ENCODE data around the gene DHH.
A peak's percentile ranks its signal among the peaks of the same experiment; 100 is the strongest.

DHH gene

DNA sequence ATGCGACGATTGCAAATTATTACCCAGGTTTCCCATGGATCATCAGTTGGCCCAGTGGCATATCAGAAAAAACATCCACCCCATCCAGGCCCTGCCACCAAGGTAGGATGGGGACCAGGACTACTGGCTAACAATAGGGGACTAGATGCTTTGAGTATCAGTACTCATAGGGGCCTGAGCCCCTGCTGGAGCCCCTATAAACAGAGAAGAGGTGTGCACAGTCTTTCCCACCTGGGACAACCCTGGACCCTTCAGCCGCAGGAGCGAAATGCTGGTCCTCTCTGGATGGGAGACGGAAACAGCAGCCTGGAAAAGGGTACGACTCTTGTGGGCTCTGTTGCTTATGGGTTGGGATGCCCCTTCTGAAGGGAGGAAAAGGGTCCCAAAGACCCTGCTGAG, 5.7 kb downstream of the DHH start:
- TF ChIP-seq, protein P1, sequence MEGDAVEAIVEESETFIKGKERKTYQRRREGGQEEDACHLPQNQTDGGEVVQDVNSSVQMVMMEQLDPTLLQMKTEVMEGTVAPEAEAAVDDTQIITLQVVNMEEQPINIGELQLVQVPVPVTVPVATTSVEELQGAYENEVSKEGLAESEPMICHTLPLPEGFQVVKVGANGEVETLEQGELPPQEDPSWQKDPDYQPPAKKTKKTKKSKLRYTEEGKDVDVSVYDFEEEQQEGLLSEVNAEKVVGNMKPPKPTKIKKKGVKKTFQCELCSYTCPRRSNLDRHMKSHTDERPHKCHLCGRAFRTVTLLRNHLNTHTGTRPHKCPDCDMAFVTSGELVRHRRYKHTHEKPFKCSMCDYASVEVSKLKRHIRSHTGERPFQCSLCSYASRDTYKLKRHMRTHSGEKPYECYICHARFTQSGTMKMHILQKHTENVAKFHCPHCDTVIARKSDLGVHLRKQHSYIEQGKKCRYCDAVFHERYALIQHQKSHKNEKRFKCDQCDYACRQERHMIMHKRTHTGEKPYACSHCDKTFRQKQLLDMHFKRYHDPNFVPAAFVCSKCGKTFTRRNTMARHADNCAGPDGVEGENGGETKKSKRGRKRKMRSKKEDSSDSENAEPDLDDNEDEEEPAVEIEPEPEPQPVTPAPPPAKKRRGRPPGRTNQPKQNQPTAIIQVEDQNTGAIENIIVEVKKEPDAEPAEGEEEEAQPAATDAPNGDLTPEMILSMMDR (IDR thresholded peaks at IDR 0.05; ENCODE audit: borderline replicate concordance, insufficient read depth, low read depth, low read length) = no peak
- H3K4me3 ChIP-seq (ENCODE audit: low read depth, low read length) = no peak overlapping the region

DNA sequence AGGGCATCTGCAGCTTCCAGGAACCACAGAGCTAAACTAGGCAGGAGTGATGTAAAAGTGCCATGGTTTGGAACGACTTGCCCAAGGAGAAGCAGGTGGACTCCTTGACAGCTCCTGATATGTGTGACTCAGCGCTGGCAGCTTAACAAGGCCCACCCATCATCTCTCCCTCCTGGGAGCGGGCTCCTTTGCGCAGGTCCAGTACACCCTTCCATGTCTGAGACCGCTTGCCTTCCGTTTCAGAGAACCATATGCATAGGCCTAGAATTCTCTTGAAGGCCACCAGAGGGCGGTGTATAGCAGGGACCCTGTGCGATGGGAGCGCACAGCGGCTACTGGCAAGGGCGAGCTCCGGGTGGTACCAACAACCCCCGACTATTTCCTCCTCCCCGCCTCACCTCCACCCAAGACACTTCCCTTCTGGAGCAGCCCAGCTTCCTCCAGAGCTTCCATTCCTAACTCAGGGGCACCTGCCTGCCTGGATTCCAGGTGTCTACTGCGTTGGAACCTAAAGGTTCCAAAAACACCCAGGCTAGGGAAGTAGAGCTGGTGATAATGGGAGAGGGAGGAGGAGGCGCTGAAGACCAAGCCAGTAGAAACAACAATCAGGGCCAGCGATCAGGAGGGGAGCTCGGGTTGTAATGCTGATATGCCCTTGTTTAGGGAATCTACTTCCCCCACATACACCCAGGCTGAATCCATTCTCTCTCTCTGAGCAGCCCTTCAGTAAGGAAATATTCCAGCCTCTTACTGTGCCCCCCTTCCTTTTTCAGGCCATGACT, 6.3 kb downstream of the DHH start:
- TF ChIP-seq, protein P1 (IDR thresholded peaks at IDR 0.05; ENCODE audit: borderline replicate concordance, insufficient read depth, low read depth, low read length) = peak; percentile 94
- H3K4me3 ChIP-seq (ENCODE audit: low read depth, low read length) = no peak overlapping the region

DNA sequence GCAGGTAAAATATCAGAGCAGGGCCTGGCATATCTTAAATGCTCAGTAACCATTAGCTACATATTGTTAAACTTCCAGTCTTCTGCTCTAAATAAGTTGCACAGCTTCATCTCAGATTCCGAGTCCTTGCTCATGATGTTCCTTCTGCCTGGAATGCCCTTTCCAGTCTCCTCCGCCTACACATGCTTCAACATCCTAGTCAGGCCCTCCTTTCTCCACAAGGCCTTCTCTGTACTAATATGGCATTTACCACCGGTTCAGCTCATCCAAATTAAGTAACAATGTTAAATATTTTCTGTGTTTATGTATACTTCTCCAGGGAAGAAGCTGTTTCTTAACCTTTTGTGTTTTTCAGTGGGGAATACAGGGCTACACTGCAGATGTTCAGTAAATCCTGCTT, 8.5 kb downstream of the DHH start:
- TF ChIP-seq, protein P1 (IDR thresholded peaks at IDR 0.05; ENCODE audit: borderline replicate concordance, insufficient read depth, low read depth, low read length) = no peak
- no peak overlapping the region for H3K4me3 ChIP-seq (ENCODE audit: low read depth, low read length)

DNA sequence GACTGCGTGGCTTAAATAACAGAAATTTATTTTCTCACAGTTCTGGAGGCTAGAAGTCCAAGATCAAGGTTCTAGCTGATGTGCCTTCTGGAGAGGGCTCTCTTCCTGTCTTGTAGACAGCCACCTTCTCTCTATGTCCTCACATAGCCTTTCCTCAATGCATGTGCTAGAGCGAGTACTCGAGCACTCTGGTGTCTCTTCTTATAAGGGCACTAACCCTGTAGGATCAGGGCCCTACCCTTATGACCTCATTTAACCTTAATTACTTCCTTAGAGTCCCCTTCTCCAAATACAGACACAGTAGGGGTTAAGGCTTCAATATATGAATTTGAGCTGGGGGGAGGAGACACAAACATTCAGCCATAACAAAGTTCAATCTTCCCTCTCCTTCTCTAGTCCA, 10.2 kb downstream of the DHH start:
- H3K4me3 ChIP-seq (ENCODE audit: low read depth, low read length) = no peak overlapping the region
- TF ChIP-seq, protein P1 (IDR thresholded peaks at IDR 0.05; ENCODE audit: borderline replicate concordance, insufficient read depth, low read depth, low read length) = no peak

DNA sequence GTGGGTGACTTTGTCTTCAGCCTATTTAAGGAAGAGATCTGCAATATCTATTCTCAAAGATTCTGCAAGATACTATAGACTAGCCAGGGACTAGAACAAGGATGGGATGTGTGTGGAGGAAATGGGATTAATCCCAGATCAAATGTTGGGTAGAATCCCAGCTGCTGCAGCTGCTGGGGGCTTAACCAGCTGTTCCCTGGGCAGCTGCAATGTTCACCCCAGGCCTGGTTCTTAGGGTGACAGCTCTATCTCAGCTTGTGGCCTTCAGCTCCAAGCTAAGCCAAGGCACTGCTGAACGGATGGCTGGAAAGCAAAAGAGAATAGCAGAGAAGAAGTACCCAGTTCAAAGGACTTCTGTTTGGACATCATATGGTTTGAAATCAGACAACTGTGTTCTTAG, 14.8 kb downstream of the DHH start:
- no peak overlapping the region for H3K4me3 ChIP-seq (ENCODE audit: low read depth, low read length)
- TF ChIP-seq, protein P1 (IDR thresholded peaks at IDR 0.05; ENCODE audit: borderline replicate concordance, insufficient read depth, low read depth, low read length) = no peak

DNA sequence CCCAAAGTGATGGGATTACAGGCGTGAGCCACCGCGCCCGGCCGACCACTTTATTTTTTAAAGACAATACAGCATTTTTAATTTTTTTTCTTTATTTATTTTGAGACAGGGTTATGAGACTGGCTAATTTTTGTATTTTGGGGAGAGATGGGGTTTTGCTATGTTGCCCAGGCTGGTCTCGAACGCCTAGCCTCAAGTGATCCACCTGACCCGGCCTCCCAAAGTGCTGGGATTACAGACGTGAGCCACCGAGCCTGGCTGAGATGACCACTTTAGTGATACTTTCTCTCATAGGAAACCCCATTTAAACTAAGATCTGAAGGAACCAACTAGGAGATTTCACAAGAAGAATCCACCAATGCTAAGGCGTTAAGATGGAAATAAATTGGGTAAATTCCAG, 23.6 kb downstream of the DHH start:
- TF ChIP-seq, protein P1 (IDR thresholded peaks at IDR 0.05; ENCODE audit: borderline replicate concordance, insufficient read depth, low read depth, low read length) = no peak
- H3K4me3 ChIP-seq (ENCODE audit: low read depth, low read length) = no peak overlapping the region

All from GM12875 (cell line).